ENCODE data around the gene DCTD.

DCTD gene

GRCh38 chr4:182853731-182854330 lies 63.4 kb downstream of the DCTD start:
- no peak for TF ChIP-seq CTCF (IDR thresholded peaks at IDR 0.05; ENCODE audit: insufficient read depth, low read length, poor library complexity, severe bottlenecking)
- Histone ChIP-seq H3K36me3 (ENCODE audit: control insufficient read depth, insufficient read depth, low read length) (no peaks in the 10 kb centered on the region), H3K4me3 (replicated peaks; ENCODE audit: low read depth, low read length) (no peak overlapping the region), H3K27me3 (replicated peaks; ENCODE audit: control insufficient read depth, insufficient read depth, low read length) (no peaks in the 10 kb centered on the region)
- no peak for DNase-seq (ENCODE audit: extremely low read depth, insufficient read length)

- TF ChIP-seq CTCF (IDR thresholded peaks at IDR 0.05; ENCODE audit: insufficient read depth, low read length, poor library complexity, severe bottlenecking) = no peak
Measured at GRCh38 chr4:182848685-182849084, 68.5 kb downstream of the DCTD start.

GRCh38 chr4:182847576-182848450 lies 69.4 kb downstream of the DCTD start:
- no peak for TF ChIP-seq CTCF (IDR thresholded peaks at IDR 0.05; ENCODE audit: insufficient read depth, low read length, poor library complexity, severe bottlenecking)
- Histone ChIP-seq H3K4me3 (replicated peaks; ENCODE audit: low read depth, low read length) (no peak overlapping the region), H3K36me3 (ENCODE audit: control insufficient read depth, insufficient read depth, low read length) (no peaks in the 10 kb centered on the region), H3K27me3 (replicated peaks; ENCODE audit: control insufficient read depth, insufficient read depth, low read length) (no peaks in the 10 kb centered on the region; the same call in 1 of the 2 replicates)
- no peak for DNase-seq (ENCODE audit: extremely low read depth, insufficient read length)

More at GRCh38 chr4:182848685-182849084, 68.5 kb downstream of the DCTD start:
- H3K4me3 ChIP-seq (replicated peaks; ENCODE audit: low read depth, low read length) = no peak overlapping the region
- DNase-seq (ENCODE audit: extremely low read depth, insufficient read length) = no peak
- H3K27me3 ChIP-seq (replicated peaks; ENCODE audit: control insufficient read depth, insufficient read depth, low read length) = no peaks in the 10 kb centered on the region; the same call in 1 of the 2 replicates
- H3K36me3 ChIP-seq (ENCODE audit: control insufficient read depth, insufficient read depth, low read length) = no peaks in the 10 kb centered on the region

GRCh38 chr4:182846036-182846435 lies 71.2 kb downstream of the DCTD start:
- H3K4me3 ChIP-seq (replicated peaks; ENCODE audit: low read depth, low read length) = no peak overlapping the region
- H3K27me3 ChIP-seq (replicated peaks; ENCODE audit: control insufficient read depth, insufficient read depth, low read length) = no peaks in the 10 kb centered on the region; the same call in 1 of the 2 replicates
- no peaks in the 10 kb centered on the region for H3K36me3 ChIP-seq (ENCODE audit: control insufficient read depth, insufficient read depth, low read length)
- no peak for DNase-seq (ENCODE audit: extremely low read depth, insufficient read length)
- TF ChIP-seq CTCF (IDR thresholded peaks at IDR 0.05; ENCODE audit: insufficient read depth, low read length, poor library complexity, severe bottlenecking) = no peak

GRCh38 chr4:182845618-182846017 lies 71.6 kb downstream of the DCTD start:
- TF ChIP-seq CTCF (IDR thresholded peaks at IDR 0.05; ENCODE audit: insufficient read depth, low read length, poor library complexity, severe bottlenecking) = no peak
- no peak for DNase-seq (ENCODE audit: extremely low read depth, insufficient read length)
- H3K36me3 ChIP-seq (ENCODE audit: control insufficient read depth, insufficient read depth, low read length) = no peaks in the 10 kb centered on the region
- H3K27me3 ChIP-seq (replicated peaks; ENCODE audit: control insufficient read depth, insufficient read depth, low read length) = no peaks in the 10 kb centered on the region; the same call in 1 of the 2 replicates
- no peak overlapping the region for H3K4me3 ChIP-seq (replicated peaks; ENCODE audit: low read depth, low read length)

Data from GM06990 (cell line).